Stimulated activated CD4-positive, alpha-beta T cell treated with anti-CD3 and anti-CD28 coated beads, Interleukin-15, amount 100 ng/mL, for 24 hours (primary cell): ENCODE measurements around the gene C6orf52.
A peak's percentile ranks its signal among the peaks of the same experiment; 100 is the strongest.

Experiments
- DNase-seq: peaks from one replicate; pipeline ENCODE4 v3.0.0-alpha.2; 2020

C6orf52 gene

DNA sequence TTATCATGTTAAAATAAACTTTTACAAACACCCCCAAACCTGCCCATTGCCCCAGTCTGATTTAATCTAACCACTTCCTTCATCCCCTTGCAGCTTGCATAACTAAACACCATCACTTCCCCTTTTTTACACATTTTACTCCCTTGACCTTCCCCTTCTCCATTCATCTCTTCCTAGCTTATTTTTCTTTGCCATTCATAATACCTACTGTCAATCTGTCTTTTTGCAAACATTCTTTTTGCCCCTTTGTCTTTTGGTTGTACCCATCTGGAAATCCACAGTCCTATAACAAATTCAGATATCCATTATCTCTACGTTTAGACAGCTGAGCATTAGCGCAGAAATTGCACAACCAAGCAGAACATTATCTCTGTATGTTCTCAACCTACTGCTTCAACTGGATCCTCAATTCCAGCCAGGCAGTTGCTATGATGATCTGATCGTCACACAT, 51.2 kb downstream of the C6orf52 start:
- DNase-seq = no peak

GRCh38 chr6:10641528-10641927, 52.9 kb downstream of the C6orf52 start:
- DNase-seq = no peak

GRCh38 chr6:10640412-10640811, 54.0 kb downstream of the C6orf52 start:
- no peak for DNase-seq

- DNase-seq = peak; percentile 13
Observed at GRCh38 chr6:10633216-10633615, 61.2 kb downstream of the C6orf52 start.

- no peak for DNase-seq
Observed at GRCh38 chr6:10630178-10630577, 64.2 kb downstream of the C6orf52 start.

- DNase-seq = no peak
Observed at GRCh38 chr6:10627800-10628199, 66.6 kb downstream of the C6orf52 start.

DNA sequence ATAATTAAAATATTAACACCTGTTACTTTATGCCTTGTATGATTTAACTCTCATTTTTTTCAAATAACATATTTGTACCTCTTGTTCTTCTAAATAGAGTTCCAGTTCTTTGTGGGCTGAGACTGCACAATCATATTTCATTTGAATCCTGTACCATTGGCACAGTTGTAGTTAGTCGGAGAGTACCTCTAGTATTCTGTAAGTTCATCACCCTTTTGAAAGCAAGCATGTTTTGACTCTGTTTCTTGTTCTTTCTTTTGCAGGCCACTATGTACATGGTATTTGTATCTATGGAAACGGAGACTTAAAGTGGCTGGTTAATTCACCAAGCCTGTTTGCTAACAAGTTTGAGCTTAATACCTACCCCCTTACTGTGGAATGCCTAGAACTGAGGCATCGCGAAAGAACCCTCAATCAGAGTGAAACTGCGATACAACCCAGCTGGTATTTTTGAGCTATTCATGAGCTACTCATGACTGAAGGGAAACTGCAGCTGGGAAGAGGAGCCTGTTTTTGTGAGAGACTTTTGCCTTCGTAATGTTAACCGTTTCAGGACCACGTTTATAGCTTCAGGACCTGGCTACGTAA, 68.2 kb downstream of the C6orf52 start:
- DNase-seq = no peak

- DNase-seq = no peak
Observed at GRCh38 chr6:10624836-10625235, 69.6 kb downstream of the C6orf52 start.

DNA sequence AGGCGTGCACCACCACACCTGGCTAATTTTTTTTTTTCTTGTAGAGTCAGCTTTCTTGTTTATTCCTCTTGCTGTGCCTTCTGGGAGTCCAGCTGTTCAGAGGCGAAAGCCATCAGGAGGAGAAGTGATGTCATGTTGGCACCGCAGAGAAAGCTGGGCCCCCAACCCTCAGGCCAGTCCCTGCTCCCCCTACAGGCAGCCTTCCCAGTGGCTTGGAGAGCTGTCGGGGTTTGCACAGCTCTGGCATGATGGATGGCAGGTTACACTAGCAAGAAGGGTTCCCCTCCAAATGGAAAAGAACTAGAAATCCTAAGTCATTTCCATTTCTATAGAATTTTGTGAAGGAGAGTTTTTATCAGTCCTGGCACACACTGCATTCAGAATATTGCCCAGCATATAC, 72.6 kb downstream of the C6orf52 start:
- DNase-seq = no peak
